Astrocyte of the spinal cord (primary cell): Measurements from ENCODE around the gene NPHP4.

ENCODE experiments used
- DNase-seq: peaks from one replicate; pipeline ENCODE4 v3.0.0; 2011; ENCODE audit warnings: low read depth, low spot score
- H3K4me3 ChIP-seq: 2 replicates; pipeline ENCODE4 v1.5.1; 2011; ENCODE audit warnings: low read depth, mild to moderate bottlenecking, low read length, moderate library complexity
- in situ Hi-C: cut with HindIII; loops from 2 replicates; pipeline ENCODE4 v1.10.0; 2017; ENCODE audit warnings: low sequenced_read_pairs
- TF ChIP-seq, protein P1 (sequence below): IDR thresholded peaks from 2 replicates; pipeline ENCODE4 v1.5.1; 2012; ENCODE audit warnings: low read depth, mild to moderate bottlenecking, low read length, inconsistent platforms

The NPHP4 gene

GRCh38 chr1:5936126-5936525, 56.1 kb downstream of the NPHP4 start:
- H3K4me3 ChIP-seq = no peak overlapping the region
- DNase-seq = no peak
- TF ChIP-seq, protein P1, sequence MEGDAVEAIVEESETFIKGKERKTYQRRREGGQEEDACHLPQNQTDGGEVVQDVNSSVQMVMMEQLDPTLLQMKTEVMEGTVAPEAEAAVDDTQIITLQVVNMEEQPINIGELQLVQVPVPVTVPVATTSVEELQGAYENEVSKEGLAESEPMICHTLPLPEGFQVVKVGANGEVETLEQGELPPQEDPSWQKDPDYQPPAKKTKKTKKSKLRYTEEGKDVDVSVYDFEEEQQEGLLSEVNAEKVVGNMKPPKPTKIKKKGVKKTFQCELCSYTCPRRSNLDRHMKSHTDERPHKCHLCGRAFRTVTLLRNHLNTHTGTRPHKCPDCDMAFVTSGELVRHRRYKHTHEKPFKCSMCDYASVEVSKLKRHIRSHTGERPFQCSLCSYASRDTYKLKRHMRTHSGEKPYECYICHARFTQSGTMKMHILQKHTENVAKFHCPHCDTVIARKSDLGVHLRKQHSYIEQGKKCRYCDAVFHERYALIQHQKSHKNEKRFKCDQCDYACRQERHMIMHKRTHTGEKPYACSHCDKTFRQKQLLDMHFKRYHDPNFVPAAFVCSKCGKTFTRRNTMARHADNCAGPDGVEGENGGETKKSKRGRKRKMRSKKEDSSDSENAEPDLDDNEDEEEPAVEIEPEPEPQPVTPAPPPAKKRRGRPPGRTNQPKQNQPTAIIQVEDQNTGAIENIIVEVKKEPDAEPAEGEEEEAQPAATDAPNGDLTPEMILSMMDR = no peak
- in situ Hi-C loops = no loop called here

DNA sequence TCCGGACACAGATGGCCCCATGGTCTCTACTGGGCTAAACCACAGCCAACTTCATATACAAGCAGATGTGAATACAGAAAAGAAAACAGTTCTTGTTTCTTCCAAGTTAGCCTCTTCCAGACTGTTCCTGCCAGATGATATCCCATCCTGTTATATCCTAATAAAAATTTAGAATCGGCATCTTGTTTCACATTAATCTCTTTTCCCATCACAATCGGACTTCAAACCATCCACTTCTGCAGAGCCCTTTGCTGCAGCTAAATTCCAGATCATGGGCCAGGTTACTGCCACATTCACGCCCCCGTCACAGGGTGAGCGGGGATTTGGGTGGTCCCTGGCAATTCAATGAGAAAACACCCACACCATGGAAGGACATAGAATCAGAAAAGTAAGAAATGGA, 57.2 kb downstream of the NPHP4 start:
- in situ Hi-C loops = no loop called here

DNA sequence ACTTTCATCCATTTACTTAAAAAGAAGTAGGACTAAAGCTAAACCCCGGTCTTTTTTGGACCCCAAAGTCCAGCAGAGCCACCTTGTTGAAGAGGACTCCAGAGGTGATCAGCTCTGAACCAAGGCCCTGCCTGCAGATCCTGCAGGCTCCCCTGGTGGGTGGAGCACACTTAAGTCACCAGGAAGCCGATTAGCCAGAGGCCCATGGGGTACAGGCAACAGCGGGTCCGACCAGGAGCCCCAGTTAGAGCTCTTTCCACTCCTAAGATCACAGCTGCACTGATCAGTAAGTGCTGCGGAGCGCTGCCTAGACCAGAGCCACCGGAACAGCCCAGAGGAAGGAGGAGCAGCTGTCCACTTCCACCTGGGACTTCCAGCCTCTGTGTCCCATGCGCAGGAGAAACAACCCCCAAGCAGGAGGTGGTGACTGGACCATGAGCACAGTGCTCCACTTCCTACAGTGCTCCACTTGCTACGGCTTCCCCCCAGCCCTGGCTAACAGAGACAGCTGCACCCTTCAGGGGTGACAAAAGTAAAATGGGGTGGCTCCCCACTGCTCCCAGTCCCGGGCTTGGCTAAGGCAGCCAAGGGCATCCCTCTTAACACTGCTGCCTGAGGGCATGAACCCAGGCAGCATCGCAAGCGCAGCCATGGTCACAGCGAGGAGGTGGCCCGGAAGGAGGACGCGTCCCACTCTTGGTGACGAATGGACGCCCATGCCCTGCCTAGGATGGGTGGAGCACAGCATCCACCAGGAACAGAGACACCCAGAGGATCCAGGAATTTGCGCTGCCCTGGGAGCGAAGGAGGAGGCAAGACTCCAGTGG, 58.0 kb downstream of the NPHP4 start:
- H3K4me3 ChIP-seq = no peak overlapping the region
- DNase-seq = no peak
- in situ Hi-C loops = no loop called here
- TF ChIP-seq, protein P1 = no peak

More for the DNA sequence above, 57.2 kb downstream of the NPHP4 start:
- TF ChIP-seq, protein P1 = no peak
- no peak for DNase-seq
- no peak overlapping the region for H3K4me3 ChIP-seq

DNA sequence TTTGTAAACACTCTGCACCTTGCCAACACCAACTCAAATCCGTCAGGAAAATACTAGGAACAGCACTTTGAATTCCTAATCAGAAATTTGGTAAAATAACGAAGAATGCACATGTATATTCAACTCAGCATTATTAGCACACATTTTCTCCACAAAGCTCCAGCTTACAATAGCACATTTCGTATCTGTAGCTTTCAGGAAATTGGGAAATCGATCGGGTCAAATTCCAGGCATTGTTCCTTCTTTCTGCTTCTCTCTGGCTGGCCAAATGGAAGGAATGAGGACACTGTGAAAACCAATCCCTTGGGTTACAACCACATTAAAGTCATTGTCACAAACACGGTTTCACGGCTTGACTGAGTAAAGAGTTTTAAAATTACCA, 58.6 kb downstream of the NPHP4 start:
- in situ Hi-C loops = no loop called here

GRCh38 chr1:5933050-5933449, 59.2 kb downstream of the NPHP4 start:
- in situ Hi-C loops = no loop called here
- TF ChIP-seq, protein P1 = no peak
- no peak for DNase-seq
- H3K4me3 ChIP-seq = no peak overlapping the region

More for the DNA sequence above, 58.6 kb downstream of the NPHP4 start:
- DNase-seq = no peak
- TF ChIP-seq, protein P1 = no peak
- H3K4me3 ChIP-seq = no peak overlapping the region

DNA sequence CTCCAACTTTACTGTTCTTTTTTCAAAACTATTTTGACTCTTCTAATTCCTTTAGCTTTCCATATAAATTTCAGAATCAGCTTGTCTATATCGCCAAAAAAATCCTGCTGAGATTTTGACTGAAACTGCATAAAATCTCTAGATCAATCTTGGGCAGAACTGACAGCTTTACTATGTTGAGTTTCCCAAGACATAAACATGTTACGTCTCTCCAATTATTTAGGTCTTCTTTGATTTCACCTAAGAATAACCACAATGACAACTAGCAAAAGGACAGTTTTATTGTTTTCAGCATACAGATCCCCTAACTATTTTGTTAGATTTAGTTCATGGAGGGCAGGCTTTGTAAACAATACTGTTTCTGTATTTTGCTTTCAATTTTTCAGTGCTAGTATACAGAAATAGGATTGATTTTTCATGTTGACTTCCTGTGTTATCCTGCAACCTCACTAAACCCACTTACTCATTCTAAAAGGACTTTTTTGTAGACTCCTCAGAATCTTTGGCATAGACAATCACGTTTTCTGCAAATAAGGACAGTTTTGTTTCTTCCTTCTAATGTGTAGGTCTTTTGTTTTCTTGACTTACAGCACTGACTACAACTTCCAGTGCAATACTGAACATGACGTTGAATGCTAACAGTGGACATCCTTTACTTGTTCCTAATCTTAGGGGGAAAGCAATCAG, 63.4 kb downstream of the NPHP4 start:
- no peak for DNase-seq
- TF ChIP-seq, protein P1 = no peak
- in situ Hi-C loops = no loop called here
- H3K4me3 ChIP-seq = no peak overlapping the region
